T-helper 1 cell treated with Interleukin-12 subunit alpha and Interleukin-12 subunit beta and Interleukin-4 antibody, amounts not matched to agents 30 ng/mL and 1 ng/mL, for 36 hours (primary cell): ENCODE measurements around the gene OPN1SW. TPM values are rescaled to one million over a fixed set of nuclear protein-coding genes. Genes with fewer than 3 reads are reported as not detected.

Experiments used
- intact Hi-C: fragments of 100-400 bp; cut with micrococcal nuclease; formaldehyde crosslinking; loops from one replicate; pipeline ENCODE4 v1.15.1; 2024
- total RNA-seq: library from RNA; stranded (reverse); gene quantifications from 2 replicates; pipeline ENCODE4 v1.2.3, GENCODE V29; 2022

Gene OPN1SW
- total RNA-seq, 1 donor from 2014 or later, result not detected

DNA sequence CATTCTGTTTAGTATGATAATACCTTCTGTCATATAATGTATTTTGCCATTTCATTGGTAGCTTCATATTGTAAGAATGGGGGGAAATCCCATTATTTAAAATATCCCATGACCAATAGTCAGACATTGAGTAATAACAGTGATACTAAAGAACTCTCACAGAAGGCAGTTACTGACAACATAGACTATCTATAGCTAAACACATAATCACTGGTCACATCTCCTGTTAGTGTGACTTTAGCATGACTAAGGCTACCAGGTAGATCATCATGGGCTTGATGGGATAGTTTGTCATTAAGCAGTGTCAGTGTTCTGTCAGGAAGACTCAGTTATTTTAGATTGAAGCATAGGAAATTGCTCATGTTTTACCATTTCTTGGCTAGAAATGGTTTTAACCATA, 16.4 kb downstream of the OPN1SW start:
- intact Hi-C loops, result no loop called here

DNA sequence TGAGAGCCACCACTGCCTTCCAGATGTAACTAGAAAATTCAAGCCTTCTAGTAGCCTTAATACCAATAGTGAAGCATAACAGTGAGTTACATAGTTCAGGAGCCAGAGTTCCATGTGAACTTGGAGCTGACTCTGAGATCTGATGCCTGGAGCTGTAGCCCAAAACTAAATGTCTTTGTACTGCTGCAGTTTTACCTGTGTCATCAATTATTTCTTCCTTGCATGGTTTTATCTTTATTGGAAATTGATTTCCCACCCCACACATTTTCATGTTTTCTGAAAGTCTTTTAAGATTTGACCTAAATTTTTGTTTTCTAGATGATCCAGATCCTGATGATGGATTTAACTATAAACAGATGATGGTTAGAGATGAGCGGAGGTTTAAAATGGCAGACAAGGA, 17.0 kb downstream of the OPN1SW start:
- intact Hi-C loops, result no loop called here

DNA sequence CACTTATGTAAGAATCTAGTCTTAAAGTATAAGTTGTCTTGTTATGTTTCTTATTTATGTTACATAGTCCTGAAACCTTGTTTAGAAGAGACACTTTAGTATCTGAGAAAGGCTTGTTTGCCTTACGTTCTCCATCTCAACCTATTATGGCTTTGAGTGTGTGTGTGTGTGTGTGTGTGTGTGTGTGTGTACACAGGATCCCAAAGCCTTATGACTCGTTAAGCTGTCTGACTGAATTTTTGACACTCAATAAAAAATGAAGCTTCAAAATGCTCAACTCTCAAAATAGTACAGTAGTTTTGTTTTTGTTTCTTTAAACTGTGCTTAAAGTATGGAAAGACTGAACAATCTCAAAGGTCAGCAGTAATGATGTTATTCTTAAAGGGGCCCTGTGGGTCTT, 18.4 kb downstream of the OPN1SW start:
- intact Hi-C loops, result no loop called here

DNA sequence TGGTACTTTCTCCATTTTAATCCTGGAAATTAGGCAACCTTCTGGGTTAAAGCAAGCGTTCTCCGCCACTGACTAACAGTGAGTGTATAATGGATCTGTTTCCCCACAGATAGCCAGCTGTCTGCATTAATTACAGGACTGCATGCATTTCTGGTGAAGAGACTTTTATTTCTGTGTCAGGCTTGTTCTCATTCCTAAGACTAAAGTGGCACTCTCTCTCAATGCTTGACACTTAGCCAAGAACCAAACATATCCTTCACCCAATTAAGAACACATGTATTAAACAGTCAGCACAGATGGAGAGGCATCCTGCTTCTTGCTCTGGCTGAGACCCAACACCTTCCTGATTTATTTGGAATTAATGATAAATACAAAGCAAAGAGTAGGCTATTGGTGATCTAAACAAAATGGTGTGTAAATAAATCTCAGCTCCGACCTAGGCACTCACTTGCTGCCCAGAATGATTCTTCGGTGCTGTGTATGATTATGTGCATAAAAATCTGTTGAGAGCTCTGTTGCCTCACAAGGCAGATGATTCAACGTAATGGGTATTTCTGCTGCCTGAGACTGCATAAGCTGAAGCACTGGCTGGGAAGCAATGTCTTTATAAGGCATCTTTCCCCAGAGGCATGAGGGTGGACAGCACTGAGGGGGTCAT, 19.6 kb downstream of the OPN1SW start:
- intact Hi-C loops, result no loop called here

DNA sequence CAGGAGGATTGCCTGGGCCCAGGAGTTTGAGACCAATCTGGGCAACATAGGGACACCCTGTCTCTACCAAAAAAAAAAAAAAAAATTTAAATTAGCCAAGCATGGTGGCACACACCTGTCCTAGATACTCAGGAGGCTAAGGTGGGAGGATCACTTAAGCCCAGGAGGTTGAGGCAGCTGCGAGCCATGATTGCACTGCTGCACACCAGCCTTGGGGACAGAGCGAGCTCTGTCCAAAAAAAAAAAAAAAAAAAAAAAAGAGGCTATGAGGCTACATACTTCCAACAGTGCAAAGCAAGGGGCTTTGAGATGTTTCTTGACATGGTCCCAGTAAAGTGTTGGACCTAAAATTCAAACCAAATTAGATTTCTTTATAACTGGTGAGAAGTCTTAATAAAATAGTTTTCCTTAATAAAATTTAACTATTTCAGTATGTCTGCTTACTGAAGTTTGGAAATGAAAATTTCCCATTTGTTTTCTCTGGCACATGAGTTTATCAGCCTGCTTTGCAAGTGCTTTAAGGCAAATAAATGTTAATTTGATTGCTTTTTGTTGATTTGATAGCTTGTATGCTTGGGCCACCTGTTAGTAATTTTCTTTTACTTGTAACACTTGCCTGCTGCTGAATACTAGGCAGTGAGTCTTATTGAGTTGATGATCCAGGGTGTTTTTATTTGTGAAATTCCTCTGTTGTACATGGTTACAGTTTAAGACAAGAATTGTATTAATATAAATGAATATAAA, 20.3 kb downstream of the OPN1SW start:
- intact Hi-C loops, result no loop called here

DNA sequence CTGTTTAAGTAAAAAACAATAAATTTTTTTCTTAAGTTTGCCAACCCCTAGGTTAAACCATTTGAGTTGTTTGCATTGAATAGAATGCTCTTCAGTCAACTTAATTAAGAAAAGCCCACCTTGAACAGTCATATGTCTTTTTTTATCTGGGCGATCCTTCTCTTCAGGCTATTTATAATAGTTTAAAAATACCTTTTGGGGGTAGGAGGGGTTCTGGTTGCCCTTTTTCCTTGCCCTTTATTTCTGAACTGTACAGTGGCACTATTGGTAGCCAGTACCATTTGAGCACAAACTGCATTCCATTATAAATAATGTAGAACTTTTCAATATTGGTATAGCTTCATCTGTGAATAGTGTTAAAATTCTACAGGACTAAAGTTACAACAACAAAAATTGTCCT, 23.3 kb downstream of the OPN1SW start:
- intact Hi-C loops, result no loop called here

DNA sequence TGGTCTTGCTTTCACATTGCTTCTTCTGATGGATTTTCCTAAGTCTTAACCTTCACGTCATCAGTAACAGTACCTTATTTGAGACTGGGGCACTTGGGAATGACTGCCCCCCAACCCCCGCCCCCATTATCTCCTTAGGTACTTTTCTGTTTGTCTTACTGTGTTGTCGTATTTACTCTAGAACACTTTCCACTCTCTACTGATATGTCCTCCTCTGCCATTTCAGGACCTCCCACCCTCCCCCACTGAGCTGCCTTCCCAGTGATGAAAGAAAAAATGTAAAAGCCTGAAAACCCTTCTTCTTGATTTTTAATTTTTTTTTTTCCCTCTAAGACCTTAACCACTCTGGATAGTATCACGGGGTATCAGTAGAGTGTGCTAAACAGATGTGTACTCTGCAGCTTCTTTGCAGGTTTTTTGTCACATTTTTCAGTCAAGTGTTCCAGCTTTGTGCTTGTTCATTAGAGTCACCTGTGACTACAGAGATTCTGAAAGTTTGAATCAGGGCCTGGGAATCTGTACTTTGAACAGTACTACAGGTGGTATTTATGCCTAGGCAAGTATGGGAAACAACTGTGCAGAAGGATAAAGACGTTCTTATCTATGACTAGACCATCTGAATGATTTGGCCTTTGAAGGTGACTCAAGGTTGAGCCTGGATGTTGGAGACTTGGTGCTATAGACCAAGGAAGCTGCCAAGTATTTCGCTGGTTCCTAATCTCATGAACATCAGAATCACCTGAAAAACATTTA, 28.1 kb downstream of the OPN1SW start:
- intact Hi-C loops, result no loop called here

DNA sequence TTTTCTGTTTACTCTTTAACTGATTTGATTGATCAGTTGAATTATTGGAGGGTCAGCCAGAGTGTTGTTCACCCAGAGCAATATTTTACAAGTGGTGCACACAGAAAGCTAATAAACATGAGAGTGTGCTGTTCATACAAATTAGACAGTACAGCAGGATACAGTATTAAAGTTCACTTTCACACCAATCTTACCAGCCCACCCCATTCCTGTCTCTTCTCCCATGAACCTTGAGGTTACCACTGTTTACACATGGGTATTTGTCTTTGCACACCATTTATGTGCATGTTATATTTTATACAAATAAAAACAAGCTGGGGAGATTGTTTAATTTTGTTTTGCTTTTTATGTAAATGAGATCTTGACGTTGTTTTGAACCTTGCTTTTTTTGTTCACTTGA, 29.9 kb downstream of the OPN1SW start:
- intact Hi-C loops, result no loop called here

DNA sequence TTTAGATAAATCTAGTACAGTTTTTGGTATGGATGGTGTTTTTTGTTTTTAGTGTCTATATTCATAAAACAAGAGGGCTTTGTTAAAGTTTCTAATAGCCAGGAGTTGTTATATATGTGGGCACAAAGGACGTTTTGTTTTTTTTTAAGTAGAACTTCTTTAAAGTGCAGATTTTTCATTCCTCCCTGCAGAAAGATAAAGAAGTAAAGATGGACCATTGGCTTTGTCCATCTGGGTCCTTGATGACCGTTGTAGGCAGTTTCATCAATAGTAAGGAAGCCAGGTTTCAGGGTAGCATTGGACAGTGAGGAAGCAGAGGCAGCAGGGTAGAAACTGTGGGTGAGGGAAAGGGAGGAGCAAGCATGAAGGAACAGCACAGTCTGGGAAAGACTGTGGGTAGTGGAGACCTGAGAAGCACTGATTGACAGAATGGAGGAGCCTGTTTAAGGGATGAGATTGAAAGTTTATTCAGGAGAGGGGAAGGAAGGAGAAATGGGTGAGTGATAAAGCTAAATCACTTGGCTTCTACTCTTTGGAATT, 31.2 kb downstream of the OPN1SW start:
- intact Hi-C loops, result no loop called here

DNA sequence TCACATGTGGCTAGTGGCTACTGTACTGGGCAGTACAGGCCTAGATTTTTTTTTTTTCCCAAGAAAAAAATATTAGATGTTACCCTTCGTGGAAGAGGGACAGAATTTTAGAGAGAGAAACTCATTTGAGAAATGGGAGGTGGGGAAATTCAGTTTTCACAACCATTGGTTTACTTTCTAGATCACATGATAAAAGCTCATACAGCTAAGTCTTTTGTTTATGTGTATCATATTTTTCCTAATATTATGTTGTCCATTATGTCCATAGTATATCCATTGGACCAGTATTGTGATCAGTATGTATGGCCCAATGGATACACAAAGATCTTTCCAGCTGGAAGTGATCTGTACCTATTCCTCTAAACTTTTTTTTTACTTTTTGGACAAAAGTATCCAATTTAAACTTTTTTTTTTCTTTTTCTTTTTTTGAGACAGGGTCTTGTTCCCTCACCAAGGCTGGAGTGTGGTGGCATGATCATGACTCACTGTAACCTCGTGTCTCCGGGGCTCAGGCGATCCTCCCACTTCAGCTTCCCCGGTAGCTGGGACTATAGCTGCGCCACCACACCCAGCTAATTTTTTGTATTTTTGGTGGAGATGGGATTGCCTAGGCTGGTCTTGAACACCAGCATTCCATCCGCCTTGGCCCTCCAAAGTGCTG, 32.4 kb downstream of the OPN1SW start:
- intact Hi-C loops, result no loop called here

DNA sequence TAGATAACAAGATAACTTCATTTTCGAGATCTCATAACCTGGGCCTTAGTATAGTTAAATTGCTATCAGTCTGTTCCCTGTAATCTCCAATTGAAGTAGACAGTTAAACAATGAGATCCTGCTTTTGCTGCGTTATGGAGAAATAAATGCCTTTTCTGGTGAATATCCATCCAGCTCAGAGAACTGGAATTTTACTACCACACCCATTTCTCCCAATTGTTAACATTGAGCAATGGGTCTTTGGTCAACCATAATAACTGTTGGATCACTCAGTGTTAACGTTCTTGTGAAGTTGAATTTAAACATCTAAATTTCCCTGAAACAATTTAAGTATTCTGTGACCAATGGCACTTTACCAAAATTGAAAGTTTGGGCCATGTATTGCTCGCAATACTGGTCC, 33.4 kb downstream of the OPN1SW start:
- intact Hi-C loops, result no loop called here

DNA sequence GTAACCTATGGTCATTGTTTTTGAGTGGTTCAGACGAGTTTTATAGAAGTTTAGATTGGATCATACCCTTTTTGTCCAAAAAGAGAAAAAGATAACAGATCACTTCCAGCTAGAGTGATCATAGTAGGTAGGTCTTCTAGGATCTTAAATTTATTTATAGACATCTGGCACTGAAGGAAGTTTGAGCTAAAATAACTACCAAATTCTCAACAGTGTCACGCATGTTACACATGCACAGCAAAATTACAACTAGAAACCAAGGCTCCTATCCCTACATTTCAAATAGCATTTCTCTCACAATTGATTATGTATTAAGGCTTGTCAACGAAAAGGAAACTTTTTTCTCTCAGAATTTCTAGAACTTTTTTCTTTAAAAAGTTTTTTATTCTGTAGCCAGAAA, 34.1 kb downstream of the OPN1SW start:
- intact Hi-C loops, result no loop called here

DNA sequence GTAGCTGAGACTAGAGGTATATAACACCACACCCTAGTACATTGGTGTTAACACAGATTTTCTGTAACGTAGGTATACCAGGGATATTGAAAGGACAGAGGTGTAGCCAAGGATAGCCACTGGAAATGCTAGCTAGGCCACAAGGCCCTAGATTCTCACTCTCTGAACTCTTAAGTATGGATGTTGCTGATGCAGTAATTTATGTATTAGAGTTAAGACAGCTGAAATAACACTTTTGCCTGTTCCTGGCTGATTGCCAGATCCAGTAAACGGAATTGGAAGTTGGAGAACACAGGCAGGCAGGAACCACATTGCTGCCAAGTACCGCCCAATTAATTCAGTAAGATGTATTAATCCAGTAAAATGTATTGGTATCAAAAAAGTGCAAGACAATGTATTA, 34.6 kb downstream of the OPN1SW start:
- intact Hi-C loops, result no loop called here

DNA sequence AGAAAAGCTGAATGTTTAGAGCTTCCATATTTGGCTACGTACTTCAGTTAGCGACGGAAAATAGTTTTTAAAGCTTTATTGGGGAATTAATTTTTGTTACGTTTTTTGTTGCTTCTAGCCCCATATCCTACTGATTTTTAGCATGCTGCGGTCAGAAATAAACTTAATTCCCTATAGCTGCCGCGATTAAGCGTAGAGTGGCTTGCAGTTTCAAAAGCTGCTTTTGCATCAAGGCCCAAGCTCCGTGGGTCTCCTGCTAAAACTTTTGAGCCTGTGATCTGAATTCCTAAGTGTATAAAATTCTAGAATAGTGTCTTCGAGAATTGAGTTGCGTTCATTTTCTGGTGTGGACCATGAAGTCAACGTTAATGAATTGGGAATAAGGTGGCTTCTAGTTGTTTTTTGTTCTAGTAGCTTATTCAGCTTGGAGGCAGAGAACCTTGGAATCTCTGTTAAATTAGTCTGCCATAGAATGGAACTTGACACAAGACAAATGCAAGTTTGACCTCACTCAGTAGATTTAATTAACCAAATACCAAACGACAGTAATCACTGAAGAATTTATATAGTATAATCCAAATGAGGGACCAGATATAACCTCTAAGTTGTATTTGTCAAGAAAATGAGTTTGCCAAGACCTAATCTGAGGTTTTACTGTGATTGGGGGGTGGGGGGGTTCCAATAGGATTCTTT, 35.5 kb downstream of the OPN1SW start:
- intact Hi-C loops, result loop anchor here (1.0 to 5.0 kb wide), 14 partner anchors 43 to 1213 kb away; partner anchors contain the start of genes ATP6V1F, CCDC136, HILPDA and METTL2B

DNA sequence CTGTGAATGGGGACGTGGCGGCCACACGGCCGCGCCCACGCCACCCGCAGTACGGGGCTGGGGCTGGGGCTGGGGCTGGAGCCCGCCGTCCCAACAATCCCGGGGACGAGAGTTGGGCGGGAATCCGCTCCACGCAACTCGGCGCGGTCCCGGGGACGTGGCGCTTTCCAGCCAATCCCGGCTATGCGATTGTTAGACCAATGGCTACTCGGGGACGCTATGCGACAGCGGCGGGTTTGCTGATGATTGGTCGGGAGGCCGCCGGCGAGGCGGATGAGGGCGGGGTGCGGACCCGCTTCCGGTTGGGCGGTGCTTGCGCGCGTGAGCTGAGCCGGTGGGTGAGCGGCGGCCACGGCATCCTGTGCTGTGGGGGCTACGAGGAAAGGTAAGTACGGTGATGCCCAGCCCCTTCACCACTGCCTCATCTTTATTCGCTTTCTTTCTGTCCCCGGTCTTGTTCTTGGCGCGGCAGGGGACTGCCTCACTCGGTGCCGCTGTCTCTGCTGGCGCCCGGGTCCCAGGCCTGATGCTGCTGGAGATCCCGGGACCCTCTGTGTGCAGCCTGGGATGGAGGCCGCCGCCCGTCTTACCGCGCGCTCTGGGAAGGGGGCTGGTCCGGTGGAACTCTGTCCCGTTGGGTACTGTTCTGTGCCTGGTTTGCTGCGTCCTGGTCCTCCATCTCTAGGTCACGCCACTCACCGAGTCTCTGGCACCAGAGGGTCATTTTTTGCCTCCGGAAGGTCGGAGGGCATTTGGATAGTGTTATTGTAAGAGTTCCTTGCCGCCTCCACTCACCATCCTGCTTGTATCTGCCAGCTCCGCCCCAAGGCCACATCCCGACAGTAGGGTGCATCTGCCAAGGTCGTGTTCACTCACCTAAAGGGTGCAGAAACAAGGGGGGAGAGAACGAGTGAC, 36.3 kb downstream of the OPN1SW start, which contains the start of gene CALU:
CALU (plus strand) TSS at position 312 of the 915 bp plus-strand sequence. CDS start 9,225 bp downstream, outside the sequence.
- intact Hi-C loops, result loop anchor here (1.0 to 5.0 kb wide), 14 partner anchors 42 to 1213 kb away; partner anchors contain the start of genes ATP6V1F, CCDC136, HILPDA and METTL2B

DNA sequence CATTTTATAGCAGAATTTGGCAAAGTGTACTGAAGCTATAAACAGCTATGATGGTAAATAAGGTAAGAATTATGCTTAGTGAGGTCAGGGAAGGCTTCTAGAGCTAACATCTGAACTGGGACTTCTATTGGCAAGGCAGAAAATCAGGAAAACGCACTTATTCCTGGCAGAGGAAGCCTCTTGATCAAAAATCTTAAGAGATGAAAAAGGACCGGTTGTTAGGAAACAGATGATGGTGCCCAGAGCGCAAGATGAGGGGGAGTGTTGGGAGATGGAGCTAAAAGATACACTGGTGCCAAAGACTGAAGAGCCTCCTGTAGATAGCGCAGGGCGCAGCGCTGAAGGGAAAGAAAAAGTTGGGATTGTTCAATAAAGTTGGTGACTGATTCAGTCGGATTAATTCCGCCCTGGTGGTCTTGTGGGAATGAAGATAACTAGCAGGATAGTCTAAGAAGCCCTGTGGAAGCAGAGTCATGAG, 37.0 kb downstream of the OPN1SW start:
- intact Hi-C loops, result loop anchor here (1.0 to 5.0 kb wide), 14 partner anchors 41 to 1214 kb away; partner anchors contain the start of genes ATP6V1F, CCDC136, HILPDA and METTL2B

DNA sequence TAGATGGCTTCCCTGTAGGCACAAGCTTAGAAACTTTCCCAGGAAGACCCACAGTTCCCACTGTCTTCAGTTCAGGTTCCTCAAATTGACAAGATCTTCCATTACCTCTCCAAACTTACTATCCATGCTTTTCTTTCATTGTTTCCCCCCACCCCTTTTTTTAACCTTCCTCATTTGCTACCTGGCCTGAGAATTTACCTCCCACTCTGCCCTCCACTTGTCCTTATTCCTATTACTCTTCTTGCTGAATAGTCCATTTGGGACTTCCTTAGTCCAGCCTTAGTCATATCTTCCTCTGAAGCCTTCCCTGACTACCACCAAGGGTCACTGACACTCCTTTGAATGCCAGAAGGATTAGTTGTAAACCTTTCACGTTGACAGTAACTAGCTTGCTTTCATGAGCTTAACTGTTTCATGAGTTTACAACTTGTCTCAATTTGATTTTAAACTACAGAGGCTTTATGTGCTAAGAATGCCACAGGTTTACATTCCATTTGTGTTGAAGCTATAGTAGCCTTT, 37.7 kb downstream of the OPN1SW start:
- intact Hi-C loops, result loop anchor here (2.0 to 5.0 kb wide), 4 partner anchors 131 to 1215 kb away; partner anchors contain the start of genes SND1 and UBE2H

DNA sequence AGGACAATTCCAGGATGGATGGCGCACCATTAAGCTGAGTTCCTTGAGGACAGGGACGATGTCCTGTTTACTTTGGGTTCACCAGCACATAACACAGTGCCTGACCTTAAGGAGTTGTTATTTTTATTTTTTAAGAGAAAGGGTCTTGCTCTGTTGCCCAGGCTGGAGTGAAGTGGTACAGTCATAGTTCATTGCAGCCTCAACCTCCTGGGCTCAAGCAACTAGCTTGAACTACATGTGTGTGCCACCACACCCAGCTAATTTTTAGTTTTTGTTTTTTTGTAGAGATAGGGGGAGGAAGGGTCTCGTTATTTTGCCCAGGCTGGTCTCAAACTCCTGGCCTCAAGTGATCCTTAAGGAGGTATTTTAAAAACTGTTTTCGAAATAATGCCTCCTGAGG, 38.2 kb downstream of the OPN1SW start:
- intact Hi-C loops, result loop anchor here (5.0 kb wide), 1 partner anchor 130 kb away; no protein-coding TSS in a partner anchor

DNA sequence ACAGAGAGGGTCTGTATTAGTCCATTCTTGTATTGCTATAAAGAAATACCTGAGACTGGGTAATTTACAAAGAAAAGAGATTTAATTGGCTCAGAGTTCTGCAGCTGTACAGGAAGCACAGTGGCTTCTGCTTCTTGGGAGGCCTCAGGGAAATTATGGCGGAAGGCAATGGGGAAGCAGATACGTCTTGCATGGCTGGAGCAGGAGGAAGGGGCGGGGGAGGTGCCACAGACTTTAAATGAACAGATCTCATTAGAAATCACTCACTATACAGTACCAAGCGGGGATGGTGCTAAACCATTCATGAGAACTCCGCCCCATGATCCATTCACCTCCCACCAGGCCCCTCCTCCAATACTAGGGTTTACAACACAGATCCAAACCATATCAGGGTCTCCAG, 40.2 kb downstream of the OPN1SW start:
- intact Hi-C loops, result loop anchor here (5.0 kb wide), 1 partner anchor 128 kb away; no protein-coding TSS in a partner anchor
